GM23248 (cell line): Measurements from ENCODE around the gene OR2C1. TPM values are rescaled to one million over a fixed set of nuclear protein-coding genes. Genes with fewer than 3 reads are reported as not detected.

Source experiments
- DNase-seq: peaks from one replicate; pipeline ENCODE4 v3.0.0-alpha.2; 2015
- H2AFZ ChIP-seq: fragments of 200-600 bp; sonication (generic); 2 replicates; pipeline ENCODE4 v1.6.1; 2016; ENCODE audit warnings: antibody characterized with exemption
- H3F3A ChIP-seq: fragments of 200-600 bp; sonication (generic); 2 replicates; pipeline ENCODE4 v1.6.1; 2016; ENCODE audit warnings: mild to moderate bottlenecking, antibody characterized with exemption, mixed run types; ENCODE audit not compliant: insufficient read depth
- H3K27ac ChIP-seq: fragments of 200-600 bp; sonication (generic); 2 replicates; pipeline ENCODE4 v1.5.1; 2016; ENCODE audit warnings: mild to moderate bottlenecking
- H3K27me3 ChIP-seq: fragments of 200-600 bp; sonication (generic); replicated peaks from 2 replicates; pipeline ENCODE4 v1.6.1; 2016; ENCODE audit warnings: mild to moderate bottlenecking; ENCODE audit not compliant: insufficient read depth
- H3K36me3 ChIP-seq: fragments of 200-600 bp; sonication (generic); 2 replicates; pipeline ENCODE4 v1.6.1; 2016; ENCODE audit warnings: low read depth, mild to moderate bottlenecking
- H3K4me1 ChIP-seq: fragments of 200-600 bp; sonication (generic); 2 replicates; pipeline ENCODE4 v1.6.1; 2016; ENCODE audit warnings: mild to moderate bottlenecking; ENCODE audit not compliant: insufficient read depth
- H3K4me2 ChIP-seq: fragments of 200-600 bp; sonication (generic); one replicate; pipeline ENCODE4 v1.6.1; 2016; ENCODE audit warnings: mild to moderate bottlenecking; ENCODE audit not compliant: unreplicated experiment
- H3K4me3 ChIP-seq: fragments of 200-600 bp; sonication (generic); 2 replicates; pipeline ENCODE4 v1.5.1; 2016; ENCODE audit warnings: mild to moderate bottlenecking
- H3K79me2 ChIP-seq: fragments of 200-600 bp; sonication (generic); 2 replicates; pipeline ENCODE4 v1.6.1; 2016; ENCODE audit warnings: mild to moderate bottlenecking; ENCODE audit not compliant: insufficient read depth
- H3K9ac ChIP-seq: fragments of 200-600 bp; sonication (generic); 2 replicates; pipeline ENCODE4 v1.6.1; 2016; ENCODE audit warnings: mild to moderate bottlenecking
- H3K9me2 ChIP-seq: fragments of 200-600 bp; sonication (generic); 2 replicates; pipeline ENCODE4 v1.6.1; 2016; ENCODE audit warnings: mixed run types, mild to moderate bottlenecking, moderate library complexity; ENCODE audit not compliant: insufficient read depth
- H3K9me3 ChIP-seq: fragments of 200-600 bp; sonication (generic); one replicate; pipeline ENCODE4 v1.6.1; 2017; ENCODE audit warnings: low read depth
- H4K20me1 ChIP-seq: fragments of 200-600 bp; sonication (generic); 2 replicates; pipeline ENCODE4 v1.6.0; 2016; ENCODE audit not compliant: insufficient read depth
- EZH2 ChIP-seq: fragments of 200-600 bp; sonication (generic); IDR thresholded peaks from 2 replicates; pipeline ENCODE4 v1.6.1; 2018; ENCODE audit warnings: antibody characterized with exemption, mild to moderate bottlenecking; ENCODE audit not compliant: insufficient read depth, poor library complexity, severe bottlenecking
- EZH2phosphoT487 ChIP-seq: fragments of 200-600 bp; sonication (generic); IDR thresholded peaks from 2 replicates; pipeline ENCODE4 v1.6.1; 2018; ENCODE audit warnings: antibody characterized with exemption, moderate library complexity, mild to moderate bottlenecking, low read depth; ENCODE audit not compliant: insufficient read depth
- WGBS, 2 experiments: methylation state at CpG; one replicate each; pipeline ENCODE4 v1.1.6; 2015 to 2017; ENCODE audit warnings: low lambda C conversion rate in 2 of 2, low coverage in 1 of 2; ENCODE audit errors: missing lambda C conversion rate in 2 of 2; 5-methylcytosine and 5-hydroxymethylcytosine counted together
- in situ Hi-C: fragments of 300-500 bp; cut with MboI; formaldehyde crosslinking; loops from 2 replicates; pipeline ENCODE4 v1.15.0; 2020
- polyA plus RNA-seq: library from polyadenylated mRNA; unstranded; fragments of >200 nt; fragmentation: Nextera tagmentation; extraction: Ambion mirVana; gene quantifications from 2 replicates; pipeline ENCODE4 v1.2.1, GENCODE V29; 2016
- total RNA-seq: library from RNA; depleted of rRNA; stranded (reverse); fragments of >200 nt; shearing (Covaris generic); gene quantifications from 2 replicates; pipeline ENCODE4 v1.2.3, GENCODE V29; 2014

OR2C1 gene
- total and polyA plus RNA-seq, 2 experiments from 2014 or later: not detected

DNA sequence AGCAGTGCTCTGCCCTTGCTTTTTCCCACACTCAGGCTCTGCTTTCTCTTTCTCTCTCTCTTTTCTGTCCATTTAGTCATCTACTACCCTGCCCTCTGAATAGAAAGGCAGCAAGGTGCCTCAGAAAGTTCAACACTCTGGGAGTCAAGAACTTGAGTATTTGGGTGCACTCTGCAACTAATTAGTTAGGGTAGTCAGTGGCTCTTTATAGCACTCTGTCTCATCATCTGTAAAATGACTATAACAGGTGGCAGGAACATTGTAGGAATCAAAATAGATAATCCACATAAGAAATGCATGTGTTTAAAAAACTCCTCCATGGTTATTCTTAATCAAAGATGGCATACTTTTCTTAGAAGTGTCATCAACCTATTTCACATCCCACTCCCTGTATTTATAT is 7.2 kb downstream of the OR2C1 start:
- Histone ChIP-seq H3K36me3 (no peaks in the 10 kb centered on the region), H2AFZ (no peak overlapping the region), H3K9ac (no peak overlapping the region), H3F3A (0 out of 2 replicates have a peak, but pooled peaks cover 3% of the 10 kb centered on the region), H3K27ac (no peak overlapping the region), H3K9me3 (no peaks in the 10 kb centered on the region), H4K20me1 (no peaks in the 10 kb centered on the region), H3K4me2 (no peak overlapping the region), H3K9me2 (0 out of 2 replicates have a peak, but pooled peaks cover 2% of the 10 kb centered on the region), H3K27me3 (0 out of 2 replicates have a peak, but pooled peaks cover 4% of the 10 kb centered on the region), H3K79me2 (0 out of 2 replicates have a peak, but pooled peaks cover 4% of the 10 kb centered on the region), H3K4me1 (no peaks in the 10 kb centered on the region), H3K4me3 (no peak overlapping the region)
- in situ Hi-C loops: no loop called here
- no peak for DNase-seq
- TF ChIP-seq EZH2: no peak

GRCh38 chr16:3363793-3364192 is 8.1 kb downstream of the OR2C1 start:
- Histone ChIP-seq H3K4me2 (no peak overlapping the region), H3K4me3 (no peak overlapping the region), H4K20me1 (no peaks in the 10 kb centered on the region), H3K9me2 (0 out of 2 replicates have a peak, but pooled peaks cover 2% of the 10 kb centered on the region), H3K4me1 (no peaks in the 10 kb centered on the region), H3K9ac (no peak overlapping the region), H3K27me3 (0 out of 2 replicates have a peak, but pooled peaks cover 4% of the 10 kb centered on the region), H3F3A (0 out of 2 replicates have a peak, but pooled peaks cover 3% of the 10 kb centered on the region), H3K79me2 (0 out of 2 replicates have a peak, but pooled peaks cover 4% of the 10 kb centered on the region), H2AFZ (no peak overlapping the region), H3K36me3 (no peaks in the 10 kb centered on the region), H3K9me3 (no peaks in the 10 kb centered on the region), H3K27ac (no peak overlapping the region)
- 71 to 77% methylated on average over 7 of the region's 7 CpGs for WGBS, 2 experiments
- in situ Hi-C loops: no loop called here
- DNase-seq: no peak
- TF ChIP-seq EZH2: no peak
- TF ChIP-seq EZH2phosphoT487: no peak

- Histone ChIP-seq H3K79me2 (0 out of 2 replicates have a peak, but pooled peaks cover 4% of the 10 kb centered on the region), H3K9me3 (no peaks in the 10 kb centered on the region), H3K9me2 (no peaks in the 10 kb centered on the region), H3K36me3 (no peaks in the 10 kb centered on the region), H3K27me3 (0 out of 2 replicates have a peak, but pooled peaks cover 4% of the 10 kb centered on the region), H3F3A (0 out of 2 replicates have a peak, but pooled peaks cover 3% of the 10 kb centered on the region), H3K4me2 (peak overlapping the region; percentile 15), H4K20me1 (no peaks in the 10 kb centered on the region), H3K9ac (peak overlapping the region; percentile 86), H3K4me3 (peak overlapping the region; percentile 78), H3K4me1 (no peaks in the 10 kb centered on the region), H3K27ac (peak overlapping the region; percentile 87), H2AFZ (peak overlapping the region; percentile 94)
- peak; percentile 95 for DNase-seq
- 19 to 20% methylated on average over 36 to 42 of the region's 42 CpGs for WGBS, 2 experiments
- TF ChIP-seq EZH2phosphoT487: no peak
- TF ChIP-seq EZH2: no peak
- in situ Hi-C loops: no loop called here
These were observed 9.2 kb downstream of the OR2C1 start for GRCh38 chr16:3364774-3365427.

DNA sequence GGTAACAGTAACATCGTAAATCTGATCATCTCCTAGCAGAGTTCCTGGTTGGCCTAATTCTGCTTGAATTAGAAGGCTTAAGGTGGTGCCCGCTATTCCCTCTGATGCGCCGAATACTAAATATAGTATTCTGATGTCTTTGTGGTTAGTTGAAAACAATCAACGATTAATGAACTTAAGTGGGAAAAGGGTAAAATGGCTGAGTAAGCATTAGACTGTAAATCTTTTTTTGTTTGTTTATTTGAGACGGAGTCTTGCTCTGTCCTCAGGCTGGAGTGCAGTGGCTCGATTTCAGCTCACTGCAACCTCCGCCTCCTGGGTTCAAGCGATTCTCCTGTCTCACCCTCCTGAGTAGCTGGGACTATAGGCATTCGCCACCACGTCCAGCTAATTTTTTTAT is 13.4 kb downstream of the OR2C1 start:
- H3K36me3 ChIP-seq: no peaks in the 10 kb centered on the region
- no peaks in the 10 kb centered on the region for H3K27me3 ChIP-seq
- in situ Hi-C loops: no loop called here
- 0 out of 2 replicates have a peak, but pooled peaks cover 3% of the 10 kb centered on the region for H3F3A ChIP-seq
- no peak overlapping the region for H3K4me3 ChIP-seq
- H3K9ac ChIP-seq: no peak overlapping the region
- no peaks in the 10 kb centered on the region for H3K9me2 ChIP-seq
- H3K27ac ChIP-seq: no peak overlapping the region
- H3K9me3 ChIP-seq: no peaks in the 10 kb centered on the region
- no peak for DNase-seq
- WGBS, 2 experiments: 78 to 82% methylated on average over 11 of the region's 11 CpGs
- no peak overlapping the region for H3K4me2 ChIP-seq
- no peaks in the 10 kb centered on the region for H3K4me1 ChIP-seq
- 0 out of 2 replicates have a peak, but pooled peaks cover 4% of the 10 kb centered on the region for H3K79me2 ChIP-seq
- TF ChIP-seq EZH2phosphoT487 (no peak), EZH2 (no peak)
- no peaks in the 10 kb centered on the region for H4K20me1 ChIP-seq
- no peak overlapping the region for H2AFZ ChIP-seq

- Histone ChIP-seq H3K9me2 (no peaks in the 10 kb centered on the region), H2AFZ (no peak overlapping the region), H3K9me3 (no peaks in the 10 kb centered on the region), H3K79me2 (no peaks in the 10 kb centered on the region), H3K4me3 (no peak overlapping the region), H3K9ac (no peak overlapping the region), H3K4me1 (no peaks in the 10 kb centered on the region), H4K20me1 (no peaks in the 10 kb centered on the region), H3K27ac (no peak overlapping the region), H3K36me3 (no peaks in the 10 kb centered on the region), H3K4me2 (no peak overlapping the region), H3K27me3 (no peaks in the 10 kb centered on the region), H3F3A (no peaks in the 10 kb centered on the region)
- in situ Hi-C loops: no loop called here
- TF ChIP-seq EZH2: no peak
- 80 to 84% methylated on average over 5 of the region's 5 CpGs for WGBS, 2 experiments
- DNase-seq: no peak
These were observed 20.0 kb downstream of the OR2C1 start for GRCh38 chr16:3375680-3376079.
